ENCODE results near the gene TTPAL.
A peak's percentile ranks its signal among the peaks of the same experiment; 100 is the strongest.

Gene TTPAL

GRCh38 chr20:44518248-44518647 is 42.6 kb downstream of the TTPAL start:
- H3K4me3 ChIP-seq (replicated peaks in 1 of 2; ENCODE audit: low read depth in 2 of 2, low read length in 2 of 2) = no peak overlapping the region
- DNase-seq (ENCODE audit: low read depth in 2 of 2) = no peak
- no peak for TF ChIP-seq CTCF (IDR thresholded peaks at IDR 0.05; ENCODE audit: low read depth, low read length)

GRCh38 chr20:44520881-44521280 is 45.2 kb downstream of the TTPAL start:
- no peak for TF ChIP-seq CTCF (IDR thresholded peaks at IDR 0.05; ENCODE audit: low read depth, low read length)
- peak overlapping the region; percentile 80 to 99 for H3K4me3 ChIP-seq (replicated peaks in 1 of 2; ENCODE audit: low read depth in 2 of 2, low read length in 2 of 2)
- DNase-seq (ENCODE audit: low read depth in 2 of 2) = no peak

- H3K4me3 ChIP-seq (replicated peaks in 1 of 2; ENCODE audit: low read depth in 2 of 2, low read length in 2 of 2) = peak within 1 kb of the TSS; percentile 80 to 99
- TF ChIP-seq CTCF (IDR thresholded peaks at IDR 0.05; ENCODE audit: low read depth, low read length) = no peak
- DNase-seq (ENCODE audit: low read depth in 2 of 2) = peak; percentile 96 to 98
Measured at GRCh38 chr20:44521484-44522481, 46.1 kb downstream of the TTPAL start, which contains the start of gene SERINC3. SERINC3 (minus strand) TSS chr20:44522070; CDS start chr20:44521951, 119 bp downstream.

GRCh38 chr20:44522841-44523240 is 47.2 kb downstream of the TTPAL start:
- no peak for DNase-seq (ENCODE audit: low read depth in 2 of 2)
- no peak for TF ChIP-seq CTCF (IDR thresholded peaks at IDR 0.05; ENCODE audit: low read depth, low read length)
- H3K4me3 ChIP-seq (replicated peaks in 1 of 2; ENCODE audit: low read depth in 2 of 2, low read length in 2 of 2) = no peak overlapping the region

- DNase-seq (ENCODE audit: low read depth in 2 of 2) = no peak
Measured at GRCh38 chr20:44523746-44524145, 48.1 kb downstream of the TTPAL start.

GRCh38 chr20:44526129-44526528 is 50.5 kb downstream of the TTPAL start:
- DNase-seq (ENCODE audit: low read depth in 2 of 2) = peak; percentile 56 to 79
- no peak for TF ChIP-seq CTCF (IDR thresholded peaks at IDR 0.05; ENCODE audit: low read depth, low read length)

More at GRCh38 chr20:44523746-44524145, 48.1 kb downstream of the TTPAL start:
- no peak overlapping the region for H3K4me3 ChIP-seq (replicated peaks in 1 of 2; ENCODE audit: low read depth in 2 of 2, low read length in 2 of 2)
- no peak for TF ChIP-seq CTCF (IDR thresholded peaks at IDR 0.05; ENCODE audit: low read depth, low read length)

More at GRCh38 chr20:44526129-44526528, 50.5 kb downstream of the TTPAL start:
- H3K4me3 ChIP-seq (replicated peaks in 1 of 2; ENCODE audit: low read depth in 2 of 2, low read length in 2 of 2) = no peak overlapping the region

Measured in cardiac fibroblast (primary cell).